K562 treated with DMSO at 1 percent for 4 hours (cell line): ENCODE measurements around the gene POM121L12. TPM values are rescaled to one million over a fixed set of nuclear protein-coding genes. Genes with fewer than 3 reads are reported as not detected.

Source experiments
- total RNA-seq: library from RNA; unstranded; fragments of 300-600 nt; gene quantifications from 2 replicates; pipeline ENCODE4 v1.2.3, GENCODE V29; 2022; ENCODE audit not compliant: insufficient read depth

Gene POM121L12
- total RNA-seq = not detected in 2 replicates

GRCh38 chr7:53035499-53036412, at the start of gene POM121L12:
TSS of gene POM121L12 (plus strand) at chr7:53035633. CDS start at chr7:53035672, 39 bp downstream.

